Body of pancreas (tissue), 4 donors: Measurements from ENCODE around the gene LATS2. TPM values are rescaled to one million over a fixed set of nuclear protein-coding genes. Genes with fewer than 3 reads are reported as not detected.
A peak's percentile ranks its signal among the peaks of the same experiment; 100 is the strongest.

Experiments used
- ATAC-seq: fragments of 150-250 bp; one replicate; pipeline ENCODE4 v1.9.1; 2016
- DNase-seq, 4 donors: peaks; one replicate each; pipeline ENCODE4 v3.0.0-alpha.2; 2019
- H3K27ac ChIP-seq, 4 donors: fragments of 200-600 bp; sonication (generic); 1 replicate in 3 of 4; 2 replicates in 1 of 4; pipeline versions ENCODE4 v1.5.1 to v1.6.1; 2016 to 2019; ENCODE audit warnings: mild to moderate bottlenecking in 1 of 4, mixed read lengths in 1 of 4, moderate library complexity in 1 of 4
- H3K27me3 ChIP-seq, 2 donors: fragments of 200-600 bp; sonication (generic); one replicate each; pipeline ENCODE4 v1.6.0; 2016; ENCODE audit warnings: mild to moderate bottlenecking in 1 of 2
- H3K36me3 ChIP-seq, 2 donors: fragments of 200-600 bp; sonication (generic); replicated peaks in 1 of 2; 2 replicates each; pipeline ENCODE4 v1.5.1; 2016; ENCODE audit warnings: low read depth in 2 of 2; ENCODE audit not compliant: insufficient read depth in 1 of 2
- H3K4me1 ChIP-seq: fragments of 200-600 bp; sonication (generic); one replicate; pipeline ENCODE4 v1.6.0; 2016
- H3K4me3 ChIP-seq, 2 donors: fragments of 200-600 bp; sonication (generic); 1 replicate in 1 of 2; 2 replicates in 1 of 2; pipeline ENCODE4 v1.5.1; 2016 to 2019
- H3K9me3 ChIP-seq, 3 donors: fragments of 200-600 bp; sonication (generic); 1 replicate in 2 of 3; 2 replicates in 1 of 3; pipeline ENCODE4 v1.5.1; 2016
- CTCF ChIP-seq, 7 experiments: fragments of 450-650 bp in 4 of 7; fragments of 200-600 bp in 3 of 7; sonication (generic) in 3 of 7; IDR thresholded peaks; one replicate each; pipeline ENCODE4 v1.5.1; 2016 to 2019; ENCODE audit warnings: antibody characterized with exemption in 7 of 7
- POLR2A ChIP-seq, 3 donors: fragments of 450-650 bp; IDR thresholded peaks; one replicate each; pipeline ENCODE4 v1.6.1; 2016; ENCODE audit warnings: antibody characterized with exemption in 3 of 3, mild to moderate bottlenecking in 2 of 3
- WGBS, 2 donors: methylation state at CpG; one replicate each; pipeline ENCODE4 v1.1.5; 2017; 5-methylcytosine and 5-hydroxymethylcytosine counted together
- intact Hi-C: fragments of 100-400 bp; cut with DNase I; formaldehyde crosslinking; loops from one replicate; pipeline ENCODE4 v1.15.1; 2023
- total RNA-seq, 2 donors: library from RNA; depleted of rRNA; stranded (reverse); fragments of >200 nt; gene quantifications; one replicate each; pipeline ENCODE4 v1.1.0, GENCODE V29; 2016

Gene LATS2
- total RNA-seq, 2 donors from 2014 or later = 12.2 to 17.5 TPM

- intact Hi-C loops = no loop called here
- no peak overlapping the region for H3K27ac ChIP-seq
- 83 to 91% methylated on average over 6 of the region's 6 CpGs for WGBS, 2 donors
- no peak overlapping the region for H3K4me3 ChIP-seq
- DNase-seq = no peak
- H3K9me3 ChIP-seq = no peaks in the 10 kb centered on the region
- no peaks in the 10 kb centered on the region for H3K27me3 ChIP-seq
- ATAC-seq = no peak
- H3K4me1 ChIP-seq = peaks cover 16% of the 10 kb centered on the region
- TF ChIP-seq POLR2A (IDR thresholded peaks at IDR 0.05) (no peak), CTCF (IDR thresholded peaks at IDR 0.05) (no peak)
- no peaks in the 10 kb centered on the region for H3K36me3 ChIP-seq
Measured at GRCh38 chr13:21025539-21025938, 35.8 kb downstream of the LATS2 start.

GRCh38 chr13:21022056-21022979, 39.1 kb downstream of the LATS2 start:
- H3K27me3 ChIP-seq = no peaks in the 10 kb centered on the region
- H3K36me3 ChIP-seq = no peaks in the 10 kb centered on the region
- intact Hi-C loops = no loop called here
- TF ChIP-seq POLR2A (IDR thresholded peaks at IDR 0.05) = no peak
- no peak for TF ChIP-seq CTCF (IDR thresholded peaks at IDR 0.05)
- no peak overlapping the region for H3K4me3 ChIP-seq
- WGBS, 2 donors = 58 to 66% methylated on average over 11 of the region's 11 CpGs
- DNase-seq = no peak
- H3K4me1 ChIP-seq = peaks cover 20% of the 10 kb centered on the region
- peak overlapping the region in 2 of 4 donors; percentile 4 to 12 for H3K27ac ChIP-seq
- H3K9me3 ChIP-seq = no peaks in the 10 kb centered on the region
- ATAC-seq = peak; percentile 18

GRCh38 chr13:21020581-21020980, 40.8 kb downstream of the LATS2 start:
- Histone ChIP-seq H3K4me3 (no peak overlapping the region), H3K4me1 (peaks cover 32% of the 10 kb centered on the region), H3K36me3 (no peaks in the 10 kb centered on the region), H3K27ac (no peak overlapping the region), H3K9me3 (no peaks in the 10 kb centered on the region), H3K27me3 (no peaks in the 10 kb centered on the region)
- intact Hi-C loops = no loop called here
- DNase-seq (no peak), ATAC-seq (no peak)
- TF ChIP-seq POLR2A (IDR thresholded peaks at IDR 0.05) (no peak), CTCF (IDR thresholded peaks at IDR 0.05) (no peak)
- 72 to 73% methylated on average over 4 of the region's 4 CpGs for WGBS, 2 donors

GRCh38 chr13:21020176-21020575, 41.2 kb downstream of the LATS2 start:
- ATAC-seq = no peak
- H3K4me3 ChIP-seq = no peak overlapping the region
- peaks cover 36% of the 10 kb centered on the region for H3K4me1 ChIP-seq
- DNase-seq = no peak
- no peak overlapping the region for H3K27ac ChIP-seq
- H3K27me3 ChIP-seq = no peaks in the 10 kb centered on the region
- intact Hi-C loops = no loop called here
- H3K9me3 ChIP-seq = no peaks in the 10 kb centered on the region
- 66 to 68% methylated on average over 5 of the region's 5 CpGs for WGBS, 2 donors
- TF ChIP-seq POLR2A (IDR thresholded peaks at IDR 0.05) (no peak), CTCF (IDR thresholded peaks at IDR 0.05) (no peak)
- H3K36me3 ChIP-seq = no peaks in the 10 kb centered on the region
